Type B pancreatic cell (in vitro differentiated cells): ENCODE data around the gene SH3GLB1. TPM values are rescaled to one million over a fixed set of nuclear protein-coding genes. Genes with fewer than 3 reads are reported as not detected.

ENCODE experiments used
- DNase-seq: peaks from one replicate; pipeline ENCODE4 v3.0.0; 2021; ENCODE audit warnings: mixed read lengths; ENCODE audit not compliant: unreplicated experiment; ENCODE audit errors: extremely low spot score
- H3K27ac Mint-ChIP-seq: 2 replicates; pipeline ENCODE4 v1.8.0; 2021; ENCODE audit warnings: mild to moderate bottlenecking, mixed read lengths
- H3K27me3 Mint-ChIP-seq: 2 replicates; pipeline ENCODE4 v1.8.0; 2021; ENCODE audit warnings: mixed read lengths
- H3K36me3 Mint-ChIP-seq: 2 replicates; pipeline ENCODE4 v1.8.0; 2021; ENCODE audit warnings: mixed read lengths
- H3K4me1 Mint-ChIP-seq: one replicate; pipeline ENCODE4 v1.8.0; 2021; ENCODE audit warnings: mixed read lengths; ENCODE audit not compliant: unreplicated experiment
- H3K4me3 Mint-ChIP-seq: 2 replicates; pipeline ENCODE4 v1.8.0; 2021; ENCODE audit warnings: mild to moderate bottlenecking, mixed read lengths
- H3K9me3 Mint-ChIP-seq: 2 replicates; pipeline ENCODE4 v1.8.0; 2021; ENCODE audit warnings: mixed read lengths
- CTCF ChIP-seq: fragments of 200-600 bp; sonication (generic); conservative IDR thresholded peaks from 2 replicates; pipeline ENCODE4 v1.5.0; 2021; ENCODE audit warnings: antibody characterized with exemption, mild to moderate bottlenecking
- total RNA-seq: library from RNA; stranded (reverse); gene quantifications from 2 replicates; pipeline ENCODE4 v1.2.1, GENCODE V29; 2021; ENCODE audit warnings: low replicate concordance

SH3GLB1 gene
- total RNA-seq, 1 donor from 2014 or later: 52.6 TPM

- Mint-ChIP-seq H3K4me1 (no peaks in the 10 kb centered on the region), H3K4me3 (no peak overlapping the region), H3K27me3 (peaks cover 9% of the 10 kb centered on the region), H3K27ac (no peak overlapping the region), H3K36me3 (peaks cover under 1% of the 10 kb centered on the region), H3K9me3 (no peaks in the 10 kb centered on the region)
- no peak for TF ChIP-seq CTCF
- DNase-seq: no peak
Measured at GRCh38 chr1:86750530-86750929, 46.2 kb downstream of the SH3GLB1 start.

GRCh38 chr1:86751923-86752322 lies 47.5 kb downstream of the SH3GLB1 start:
- no peak overlapping the region for H3K27ac Mint-ChIP-seq
- no peaks in the 10 kb centered on the region for H3K36me3 Mint-ChIP-seq
- H3K9me3 Mint-ChIP-seq: no peaks in the 10 kb centered on the region
- DNase-seq: no peak
- H3K27me3 Mint-ChIP-seq: peaks cover 9% of the 10 kb centered on the region
- no peak overlapping the region for H3K4me3 Mint-ChIP-seq
- no peaks in the 10 kb centered on the region for H3K4me1 Mint-ChIP-seq
- TF ChIP-seq CTCF: no peak

- Mint-ChIP-seq H3K4me3 (no peak overlapping the region), H3K4me1 (no peaks in the 10 kb centered on the region), H3K27ac (no peak overlapping the region), H3K9me3 (no peaks in the 10 kb centered on the region), H3K27me3 (peaks cover 9% of the 10 kb centered on the region), H3K36me3 (no peaks in the 10 kb centered on the region)
- TF ChIP-seq CTCF: peak; percentile 34
- DNase-seq: no peak
Measured at GRCh38 chr1:86753700-86754099, 49.3 kb downstream of the SH3GLB1 start.

- no peaks in the 10 kb centered on the region for H3K4me1 Mint-ChIP-seq
- no peak overlapping the region for H3K27ac Mint-ChIP-seq
- DNase-seq: no peak
- H3K9me3 Mint-ChIP-seq: no peaks in the 10 kb centered on the region
- H3K36me3 Mint-ChIP-seq: no peaks in the 10 kb centered on the region
- H3K4me3 Mint-ChIP-seq: no peak overlapping the region
- no peak for TF ChIP-seq CTCF
- H3K27me3 Mint-ChIP-seq: peaks cover 9% of the 10 kb centered on the region
Measured at GRCh38 chr1:86754265-86754974, 50.0 kb downstream of the SH3GLB1 start.

- H3K9me3 Mint-ChIP-seq: no peaks in the 10 kb centered on the region
- DNase-seq: no peak
- peaks cover 9% of the 10 kb centered on the region for H3K27me3 Mint-ChIP-seq
- H3K36me3 Mint-ChIP-seq: no peaks in the 10 kb centered on the region
- no peak overlapping the region for H3K4me3 Mint-ChIP-seq
- no peak overlapping the region for H3K27ac Mint-ChIP-seq
- no peaks in the 10 kb centered on the region for H3K4me1 Mint-ChIP-seq
- no peak for TF ChIP-seq CTCF
Measured at GRCh38 chr1:86756062-86756406, 51.7 kb downstream of the SH3GLB1 start.
